WERI-Rb-1 (cell line): ENCODE data around the gene PPFIBP1.

Experiments used
- DNase-seq: peaks from one replicate; pipeline ENCODE4 v3.0.0-alpha.2; 2020
- H3K27ac ChIP-seq: fragments of 250-450 bp; sonication (Bioruptor Pico); 2 replicates; pipeline ENCODE4 v1.5.1; 2020; ENCODE audit warnings: mild to moderate bottlenecking, moderate library complexity
- H3K27me3 ChIP-seq: fragments of 250-450 bp; sonication (Bioruptor Pico); 2 replicates; pipeline ENCODE4 v1.5.1; 2021; ENCODE audit warnings: mild to moderate bottlenecking, low read depth, moderate library complexity; ENCODE audit not compliant: insufficient read depth, severe bottlenecking
- H3K36me3 ChIP-seq: fragments of 250-450 bp; sonication (Bioruptor Pico); 2 replicates; pipeline ENCODE4 v1.5.1; 2020; ENCODE audit warnings: mild to moderate bottlenecking, moderate library complexity
- H3K4me3 ChIP-seq: 2 replicates; pipeline ENCODE4 v1.5.1; 2011; ENCODE audit warnings: low read depth, mild to moderate bottlenecking, control low read depth, low read length
- H3K9me3 ChIP-seq: fragments of 250-450 bp; sonication (Bioruptor Pico); 2 replicates; pipeline ENCODE4 v1.5.1; 2021; ENCODE audit warnings: mild to moderate bottlenecking, moderate library complexity; ENCODE audit not compliant: severe bottlenecking
- CTCF ChIP-seq: IDR thresholded peaks from 2 replicates; pipeline ENCODE4 v1.5.1; 2011; ENCODE audit warnings: low read depth, mild to moderate bottlenecking, control low read depth, inconsistent platforms, low read length

The PPFIBP1 gene

GRCh38 chr12:27688671-27689070 lies 164.7 kb downstream of the PPFIBP1 start:
- Histone ChIP-seq H3K27me3 (no peaks in the 10 kb centered on the region), H3K9me3 (no peaks in the 10 kb centered on the region), H3K4me3 (no peak overlapping the region), H3K36me3 (peaks cover 4% of the 10 kb centered on the region; the same call in 1 of the 2 replicates), H3K27ac (no peak overlapping the region)
- DNase-seq = no peak
- no peak for TF ChIP-seq CTCF

- no peak for DNase-seq
- Histone ChIP-seq H3K4me3 (no peak overlapping the region), H3K27me3 (no peaks in the 10 kb centered on the region), H3K36me3 (peaks cover 4% of the 10 kb centered on the region; the same call in 1 of the 2 replicates), H3K27ac (no peak overlapping the region), H3K9me3 (no peaks in the 10 kb centered on the region)
- TF ChIP-seq CTCF = no peak
These were observed 165.7 kb downstream of the PPFIBP1 start for GRCh38 chr12:27689558-27690180.

GRCh38 chr12:27693403-27693802 lies 169.4 kb downstream of the PPFIBP1 start:
- H3K27ac ChIP-seq = no peak overlapping the region
- no peak overlapping the region for H3K4me3 ChIP-seq
- TF ChIP-seq CTCF = no peak

GRCh38 chr12:27695556-27696292 lies 171.7 kb downstream of the PPFIBP1 start:
- no peak for DNase-seq
- Histone ChIP-seq H3K36me3 (peaks cover 4% of the 10 kb centered on the region; the same call in 1 of the 2 replicates), H3K9me3 (no peaks in the 10 kb centered on the region), H3K27me3 (no peaks in the 10 kb centered on the region), H3K27ac (no peak overlapping the region), H3K4me3 (no peak overlapping the region)
- TF ChIP-seq CTCF = no peak

More at GRCh38 chr12:27693403-27693802, 169.4 kb downstream of the PPFIBP1 start:
- Histone ChIP-seq H3K36me3 (peaks cover 4% of the 10 kb centered on the region; the same call in 1 of the 2 replicates), H3K27me3 (no peaks in the 10 kb centered on the region), H3K9me3 (no peaks in the 10 kb centered on the region)
- no peak for DNase-seq

- Histone ChIP-seq H3K27ac (no peak within 1 kb of the TSS), H3K36me3 (peaks cover 4% of the 10 kb centered on the region; the same call in 1 of the 2 replicates), H3K9me3 (no peaks in the 10 kb centered on the region), H3K27me3 (no peaks in the 10 kb centered on the region), H3K4me3 (no peak within 1 kb of the TSS)
- TF ChIP-seq CTCF = no peak
- DNase-seq = no peak
These were observed 172.3 kb downstream of the PPFIBP1 start, which contains the start of gene REP15 for GRCh38 chr12:27696293-27696652. REP15 (plus strand) TSS chr12:27696447; CDS start chr12:27696563, 116 bp downstream.
